IMR-90 (cell line): ENCODE results near the gene ZSCAN29.

Experiments
- BHLHE40 ChIP-seq: fragments of 150-350 bp; IDR thresholded peaks from 2 replicates; pipeline ENCODE4 v1.6.1; 2016; ENCODE audit warnings: mild to moderate bottlenecking, low read depth, low read length
- CEBPB ChIP-seq: IDR thresholded peaks from 2 replicates; pipeline ENCODE4 v1.6.1; 2012; ENCODE audit warnings: low read depth, low read length, improper control_type of control experiment
- CTCF ChIP-seq: conservative IDR thresholded peaks from 2 replicates; pipeline ENCODE4 v1.5.1; 2012; ENCODE audit warnings: mild to moderate bottlenecking, low read depth, low read length, improper control_type of control experiment
- ELK1 ChIP-seq: fragments of 150-350 bp; IDR thresholded peaks from 2 replicates; pipeline ENCODE4 v1.6.1; 2016; ENCODE audit warnings: low read depth, mild to moderate bottlenecking, low read length, moderate library complexity, borderline replicate concordance
- FOS ChIP-seq: fragments of 150-350 bp; IDR thresholded peaks from 2 replicates; pipeline ENCODE4 v1.6.1; 2016; ENCODE audit warnings: low read depth, low read length
- MAFK ChIP-seq: IDR thresholded peaks from 2 replicates; pipeline ENCODE4 v1.6.1; 2012; ENCODE audit warnings: low read depth, low read length, improper control_type of control experiment
- MAZ ChIP-seq: IDR thresholded peaks from 2 replicates; pipeline ENCODE4 v1.6.1; 2012; ENCODE audit warnings: low read depth, mild to moderate bottlenecking, low read length, improper control_type of control experiment, moderate library complexity, borderline replicate concordance
- NFE2L2 ChIP-seq: fragments of 150-350 bp; IDR thresholded peaks from 2 replicates; pipeline ENCODE4 v1.6.1; 2016; ENCODE audit warnings: low read depth, mild to moderate bottlenecking, low read length
- POLR2A ChIP-seq: IDR thresholded peaks from 2 replicates; pipeline ENCODE4 v1.6.1; 2012; ENCODE audit warnings: mild to moderate bottlenecking, low read depth, low read length
- RAD21 ChIP-seq: IDR thresholded peaks from 2 replicates; pipeline ENCODE4 v1.6.1; 2012; ENCODE audit warnings: low read length, improper control_type of control experiment
- RCOR1 ChIP-seq: IDR thresholded peaks from 2 replicates; pipeline ENCODE4 v1.6.1; 2012; ENCODE audit warnings: mild to moderate bottlenecking, low read length, improper control_type of control experiment; ENCODE audit not compliant: insufficient replicate concordance
- SMC3 ChIP-seq: fragments of 150-350 bp; IDR thresholded peaks from 2 replicates; pipeline ENCODE4 v1.6.1; 2016; ENCODE audit warnings: low read depth, mild to moderate bottlenecking, antibody characterized with exemption, low read length, moderate library complexity
- USF2 ChIP-seq: fragments of 150-350 bp; IDR thresholded peaks from 2 replicates; pipeline ENCODE4 v1.6.1; 2017; ENCODE audit warnings: mild to moderate bottlenecking, antibody characterized with exemption, low read length, low read depth

- TF ChIP-seq CTCF (no peak), MAFK (no peak), ELK1 (no peak), CEBPB (no peak), RAD21 (no peak), POLR2A (no peak), SMC3 (no peak), RCOR1 (no peak), FOS (no peak), MAZ (no peak), USF2 (no peak), NFE2L2 (no peak), BHLHE40 (no peak)
These were observed 53.2 kb downstream of the ZSCAN29 start for GRCh38 chr15:43317566-43318184.
